H9 (cell line): ENCODE data around the gene FAM174C. TPM values are rescaled to one million over a fixed set of nuclear protein-coding genes. Genes with fewer than 3 reads are reported as not detected.

Experiments used
- DNase-seq: peaks from one replicate; pipeline ENCODE4 v3.0.0-alpha.2; 2017
- H2AFZ ChIP-seq: one replicate; pipeline ENCODE4 v1.6.1; 2013; ENCODE audit warnings: mild to moderate bottlenecking, low read length, control low read depth, moderate library complexity
- H2AK5ac ChIP-seq: 2 replicates; pipeline ENCODE4 v1.6.1; 2013; ENCODE audit warnings: low read length, control low read depth, mixed read lengths; ENCODE audit not compliant: insufficient read length
- H2BK120ac ChIP-seq: one replicate; pipeline ENCODE4 v1.6.1; 2013; ENCODE audit warnings: low read depth, mild to moderate bottlenecking, low read length, control low read depth, inconsistent platforms; ENCODE audit not compliant: poor library complexity, severe bottlenecking
- H2BK12ac ChIP-seq: 2 replicates; pipeline ENCODE4 v1.6.1; 2013; ENCODE audit warnings: low read length, control low read depth, mixed read lengths, low read depth; ENCODE audit not compliant: insufficient read length
- H2BK15ac ChIP-seq: 2 replicates; pipeline ENCODE4 v1.6.1; 2013; ENCODE audit warnings: low read depth, low read length, control low read depth
- H2BK20ac ChIP-seq: one replicate; pipeline ENCODE4 v1.6.1; 2013; ENCODE audit warnings: low read depth, mild to moderate bottlenecking, low read length, control low read depth, inconsistent platforms; ENCODE audit not compliant: poor library complexity, severe bottlenecking
- H2BK5ac ChIP-seq: 2 replicates; pipeline ENCODE4 v1.6.1; 2013; ENCODE audit warnings: low read length, control low read depth, mixed read lengths; ENCODE audit not compliant: insufficient read length
- H3K14ac ChIP-seq: 2 replicates; pipeline ENCODE4 v1.6.1; 2013; ENCODE audit warnings: low read length, control low read depth; ENCODE audit not compliant: insufficient read depth
- H3K18ac ChIP-seq: 2 replicates; pipeline ENCODE4 v1.6.1; 2013; ENCODE audit warnings: low read depth, mild to moderate bottlenecking, mixed read lengths, low read length, control low read depth; ENCODE audit not compliant: insufficient read length
- H3K23ac ChIP-seq: 2 replicates; pipeline ENCODE4 v1.6.1; 2013; ENCODE audit warnings: low read length, control low read depth, mixed read lengths, low read depth; ENCODE audit not compliant: insufficient read length
- H3K23me2 ChIP-seq: 2 replicates; pipeline ENCODE4 v1.6.1; 2013; ENCODE audit warnings: low read depth, mild to moderate bottlenecking, mixed read lengths, low read length, control low read depth; ENCODE audit not compliant: insufficient read length, poor library complexity, severe bottlenecking
- H3K27ac ChIP-seq: 2 replicates; pipeline ENCODE4 v1.5.1; 2013; ENCODE audit warnings: low read length, control low read depth, mixed read lengths, low read depth; ENCODE audit not compliant: insufficient read length
- H3K27me3 ChIP-seq: 2 replicates; pipeline ENCODE4 v1.6.1; 2013; ENCODE audit warnings: low read length, control low read depth, inconsistent platforms; ENCODE audit not compliant: insufficient read depth
- H3K4ac ChIP-seq: 2 replicates; pipeline ENCODE4 v1.6.1; 2013; ENCODE audit warnings: low read depth, mild to moderate bottlenecking, control low read depth, inconsistent platforms, low read length, moderate library complexity
- H3K4me1 ChIP-seq: 2 replicates; pipeline ENCODE4 v1.6.1; 2013; ENCODE audit warnings: low read length, control low read depth, inconsistent platforms; ENCODE audit not compliant: insufficient read depth
- H3K4me2 ChIP-seq: 2 replicates; pipeline ENCODE4 v1.6.1; 2013; ENCODE audit warnings: low read length, control low read depth, mixed read lengths; ENCODE audit not compliant: insufficient read length, insufficient read depth
- H3K56ac ChIP-seq: 2 replicates; pipeline ENCODE4 v1.6.1; 2013; ENCODE audit warnings: low read depth, mild to moderate bottlenecking, mixed read lengths, low read length, control low read depth; ENCODE audit not compliant: insufficient read length
- H3K79me1 ChIP-seq: 2 replicates; pipeline ENCODE4 v1.6.1; 2013; ENCODE audit warnings: low read depth, mild to moderate bottlenecking, moderate library complexity, low read length, control low read depth, inconsistent platforms; ENCODE audit not compliant: insufficient read depth, poor library complexity, severe bottlenecking
- H3K79me2 ChIP-seq: 2 replicates; pipeline ENCODE4 v1.6.1; 2013; ENCODE audit warnings: low read length, control low read depth, inconsistent platforms; ENCODE audit not compliant: insufficient read depth
- H3K9ac ChIP-seq: 2 replicates; pipeline ENCODE4 v1.6.1; 2013; ENCODE audit warnings: low read length, control low read depth, mixed read lengths; ENCODE audit not compliant: insufficient read length; ENCODE audit errors: extremely low read depth
- H3K9me3 ChIP-seq: one replicate; pipeline ENCODE4 v1.6.1; 2013; ENCODE audit warnings: low read depth, low read length, inconsistent platforms; ENCODE audit not compliant: control insufficient read depth
- H3T11ph ChIP-seq: one replicate; pipeline ENCODE4 v1.6.1; 2013; ENCODE audit warnings: mild to moderate bottlenecking, low read length, control low read depth, inconsistent platforms
- H4K20me1 ChIP-seq: one replicate; pipeline ENCODE4 v1.6.1; 2013; ENCODE audit not compliant: control insufficient read depth, insufficient read length, insufficient read depth
- H4K5ac ChIP-seq: 2 replicates; pipeline ENCODE4 v1.6.1; 2013; ENCODE audit warnings: low read depth, mild to moderate bottlenecking, mixed read lengths, low read length, control low read depth; ENCODE audit not compliant: insufficient read length
- H4K8ac ChIP-seq: replicated peaks from 2 replicates; pipeline ENCODE4 v1.6.1; 2013; ENCODE audit warnings: low read length, control low read depth, mixed read lengths, low read depth; ENCODE audit not compliant: insufficient read length
- H4K91ac ChIP-seq: 2 replicates; pipeline ENCODE4 v1.6.1; 2013; ENCODE audit warnings: low read depth, mild to moderate bottlenecking, moderate library complexity, mixed read lengths, low read length, control low read depth; ENCODE audit not compliant: insufficient read length
- H3K27ac Mint-ChIP-seq, 3 experiments: 2 replicates in 2 of 3; 3 replicates in 1 of 3; pipeline ENCODE4 v1.8.0; 2020 to 2021; ENCODE audit warnings: mixed read lengths in 3 of 3, mild to moderate bottlenecking in 1 of 3, moderate library complexity in 1 of 3
- H3K27me3 Mint-ChIP-seq: 2 replicates; pipeline ENCODE4 v1.8.0; 2021; ENCODE audit warnings: low read depth, mild to moderate bottlenecking, moderate library complexity, mixed read lengths
- H3K36me3 Mint-ChIP-seq, 3 experiments: 2 replicates in 2 of 3; 3 replicates in 1 of 3; pipeline ENCODE4 v1.8.0; 2020 to 2021; ENCODE audit warnings: low read depth in 3 of 3, mixed read lengths in 3 of 3; ENCODE audit not compliant: insufficient read depth in 1 of 3
- H3K4me1 Mint-ChIP-seq, 2 experiments: 2 replicates each; pipeline ENCODE4 v1.8.0; 2020; ENCODE audit warnings: mixed read lengths in 2 of 2
- H3K4me3 Mint-ChIP-seq, 2 experiments: 2 replicates in 1 of 2; 3 replicates in 1 of 2; pipeline ENCODE4 v1.8.0; 2020 to 2021; ENCODE audit warnings: mild to moderate bottlenecking in 2 of 2, mixed read lengths in 2 of 2, moderate library complexity in 1 of 2
- H3K9me3 Mint-ChIP-seq, 2 experiments: 2 replicates in 1 of 2; 3 replicates in 1 of 2; pipeline ENCODE4 v1.8.0; 2020; ENCODE audit warnings: mild to moderate bottlenecking in 2 of 2, mixed read lengths in 2 of 2, moderate library complexity in 1 of 2
- WGBS: extraction: QIAGEN DNeasy Blood & Tissue Kit; methylation state at CpG from one replicate; pipeline ENCODE4 v1.1.7; 2013; ENCODE audit warnings: missing lambda C conversion rate, low lambda C conversion rate, mixed read lengths; ENCODE audit not compliant: insufficient read length; ENCODE audit errors: extremely low coverage; 5-methylcytosine and 5-hydroxymethylcytosine counted together
- total RNA-seq: library from RNA; stranded (reverse); gene quantifications from 2 replicates; pipeline ENCODE4 v1.2.1, GENCODE V29; 2021
- TF ChIP-seq, protein P1 (sequence below): fragments of 200-600 bp; sonication (generic); conservative IDR thresholded peaks from 3 replicates; pipeline ENCODE4 v1.8.0; 2021; ENCODE audit warnings: antibody characterized with exemption, mild to moderate bottlenecking

Gene FAM174C
- total RNA-seq, 1 experiment from 2014 or later, result 63.0 TPM

DNA sequence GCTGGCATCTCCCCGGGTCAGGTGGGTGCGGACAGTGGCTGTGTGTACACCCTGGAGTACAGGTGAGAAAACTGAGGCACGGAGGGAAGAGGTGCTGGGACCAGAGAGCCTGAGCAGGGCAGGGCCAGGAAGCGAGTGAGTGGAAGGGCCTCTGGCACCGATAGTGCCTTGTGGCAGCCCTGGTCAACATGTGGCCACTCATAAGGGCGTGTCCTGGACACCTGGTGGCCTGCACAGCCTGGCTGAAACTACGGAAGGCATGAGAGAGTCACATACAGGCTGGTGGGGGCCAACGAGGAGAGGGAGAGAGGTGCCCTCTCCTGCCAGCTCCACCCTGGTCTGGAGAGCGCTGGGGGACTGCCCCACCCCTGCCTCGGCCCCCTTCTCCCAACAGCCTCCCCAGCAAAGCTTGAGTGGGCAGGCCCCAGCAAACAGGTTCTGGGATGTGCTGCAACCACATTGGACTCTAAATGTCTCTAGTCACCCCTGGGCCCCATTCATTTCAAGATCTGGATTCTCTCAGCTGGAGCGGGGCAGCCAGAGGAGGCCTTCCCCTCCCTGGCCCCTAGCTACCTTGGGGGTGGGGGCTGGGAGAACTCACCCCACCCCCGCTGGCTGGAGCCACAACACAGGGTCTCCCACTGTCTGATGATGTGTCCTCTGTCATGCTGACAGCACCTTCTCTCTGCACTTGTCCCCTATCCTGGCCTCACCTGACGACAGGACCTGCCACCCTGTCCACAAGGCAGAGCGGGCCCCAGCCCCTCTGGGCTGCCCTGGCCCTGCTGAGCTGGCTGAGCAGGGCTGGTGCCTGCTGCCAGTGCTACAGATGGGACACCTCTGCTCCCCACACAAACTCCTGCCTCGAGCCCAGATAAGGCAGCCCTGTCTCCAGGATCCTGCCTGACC is 43.3 kb upstream of the FAM174C start:
- no peak overlapping the region for H3K18ac ChIP-seq
- no CpG with 5 or more reads among the region's 15 CpGs for WGBS
- H3K4me3 Mint-ChIP-seq, result no peak overlapping the region
- H4K91ac ChIP-seq, result no peak overlapping the region
- H3K9me3 Mint-ChIP-seq, result no peaks in the 10 kb centered on the region
- H3K23ac ChIP-seq, result no peak overlapping the region
- H3K79me1 ChIP-seq, result no peaks in the 10 kb centered on the region
- H4K5ac ChIP-seq, result no peak overlapping the region
- H2BK120ac ChIP-seq, result no peak overlapping the region
- H3K27me3 Mint-ChIP-seq, result no peaks in the 10 kb centered on the region
- H2AK5ac ChIP-seq, result no peak overlapping the region
- H4K8ac ChIP-seq, result no peak overlapping the region
- no peaks in the 10 kb centered on the region for H3K79me2 ChIP-seq
- no peak overlapping the region for H3T11ph ChIP-seq
- H3K4me1 ChIP-seq, result no peaks in the 10 kb centered on the region
- no peak for DNase-seq
- no peak overlapping the region for H3K14ac ChIP-seq
- H3K27ac Mint-ChIP-seq, result peak overlapping the region; percentile 57 to 86 (median 59); a peak in 3 of 7 replicates
- TF ChIP-seq, protein P1, sequence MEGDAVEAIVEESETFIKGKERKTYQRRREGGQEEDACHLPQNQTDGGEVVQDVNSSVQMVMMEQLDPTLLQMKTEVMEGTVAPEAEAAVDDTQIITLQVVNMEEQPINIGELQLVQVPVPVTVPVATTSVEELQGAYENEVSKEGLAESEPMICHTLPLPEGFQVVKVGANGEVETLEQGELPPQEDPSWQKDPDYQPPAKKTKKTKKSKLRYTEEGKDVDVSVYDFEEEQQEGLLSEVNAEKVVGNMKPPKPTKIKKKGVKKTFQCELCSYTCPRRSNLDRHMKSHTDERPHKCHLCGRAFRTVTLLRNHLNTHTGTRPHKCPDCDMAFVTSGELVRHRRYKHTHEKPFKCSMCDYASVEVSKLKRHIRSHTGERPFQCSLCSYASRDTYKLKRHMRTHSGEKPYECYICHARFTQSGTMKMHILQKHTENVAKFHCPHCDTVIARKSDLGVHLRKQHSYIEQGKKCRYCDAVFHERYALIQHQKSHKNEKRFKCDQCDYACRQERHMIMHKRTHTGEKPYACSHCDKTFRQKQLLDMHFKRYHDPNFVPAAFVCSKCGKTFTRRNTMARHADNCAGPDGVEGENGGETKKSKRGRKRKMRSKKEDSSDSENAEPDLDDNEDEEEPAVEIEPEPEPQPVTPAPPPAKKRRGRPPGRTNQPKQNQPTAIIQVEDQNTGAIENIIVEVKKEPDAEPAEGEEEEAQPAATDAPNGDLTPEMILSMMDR, result no peak
- H3K36me3 Mint-ChIP-seq, result peaks cover 2 to 34% (median 22%) of the 10 kb centered on the region in 3 experiments; a peak in 5 of 7 replicates
- H2BK5ac ChIP-seq, result no peak overlapping the region
- no peak overlapping the region for H3K9ac ChIP-seq
- no peak overlapping the region for H2BK12ac ChIP-seq
- no peak overlapping the region for H2AFZ ChIP-seq
- H3K27me3 ChIP-seq, result no peaks in the 10 kb centered on the region
- no peaks in the 10 kb centered on the region for H3K9me3 ChIP-seq
- no peak overlapping the region for H3K27ac ChIP-seq
- H2BK20ac ChIP-seq, result no peak overlapping the region
- peaks cover 5% of the 10 kb centered on the region for H3K23me2 ChIP-seq
- H3K56ac ChIP-seq, result no peak overlapping the region
- no peak overlapping the region for H3K4ac ChIP-seq
- no peaks in the 10 kb centered on the region for H4K20me1 ChIP-seq
- 0 out of 4 replicates have a peak, but pooled peaks cover 0 to 2% of the 10 kb centered on the region in 2 experiments for H3K4me1 Mint-ChIP-seq
- no peak overlapping the region for H3K4me2 ChIP-seq
- no peak overlapping the region for H2BK15ac ChIP-seq
